Neuronal stem cell (in vitro differentiated cells): ENCODE data around the gene B3GNT9.

ENCODE experiments used
- DNase-seq: peaks from one replicate; pipeline ENCODE4 v3.0.0-alpha.2; 2013; ENCODE audit warnings: low spot score
- H2AFZ ChIP-seq: one replicate; pipeline ENCODE4 v1.6.1; 2013; ENCODE audit warnings: mild to moderate bottlenecking, low read length, inconsistent platforms
- H2AK5ac ChIP-seq: 2 replicates; pipeline ENCODE4 v1.6.1; 2013; ENCODE audit warnings: low read depth, mild to moderate bottlenecking, inconsistent platforms, low read length, moderate library complexity, mixed read lengths
- H2BK120ac ChIP-seq: 2 replicates; pipeline ENCODE4 v1.6.1; 2013; ENCODE audit warnings: low read depth, mild to moderate bottlenecking, inconsistent platforms, low read length, moderate library complexity, mixed read lengths
- H2BK12ac ChIP-seq: one replicate; pipeline ENCODE4 v1.6.1; 2013; ENCODE audit warnings: low read length, inconsistent platforms
- H2BK15ac ChIP-seq: 2 replicates; pipeline ENCODE4 v1.6.1; 2013; ENCODE audit warnings: mild to moderate bottlenecking, low read length, inconsistent platforms, mixed read lengths
- H2BK5ac ChIP-seq: one replicate; pipeline ENCODE4 v1.6.1; 2013; ENCODE audit warnings: inconsistent platforms, mild to moderate bottlenecking, low read length, moderate library complexity
- H3K14ac ChIP-seq: one replicate; pipeline ENCODE4 v1.6.1; 2013; ENCODE audit warnings: low read length, inconsistent platforms
- H3K18ac ChIP-seq: 2 replicates; pipeline ENCODE4 v1.6.1; 2013; ENCODE audit warnings: low read length, inconsistent platforms
- H3K23ac ChIP-seq: 2 replicates; pipeline ENCODE4 v1.6.1; 2013; ENCODE audit warnings: low read depth, mild to moderate bottlenecking, mixed read lengths, low read length, inconsistent platforms; ENCODE audit not compliant: poor library complexity
- H3K27ac ChIP-seq: replicated peaks from 3 replicates; pipeline ENCODE4 v1.5.1; 2013; ENCODE audit warnings: low read length, inconsistent platforms
- H3K27me3 ChIP-seq, 3 experiments: 2 replicates each; pipeline ENCODE4 v1.6.1; 2013; ENCODE audit warnings: low read length in 3 of 3, mild to moderate bottlenecking in 2 of 3, inconsistent platforms in 1 of 3, low read depth in 1 of 3, mixed read lengths in 1 of 3, moderate library complexity in 1 of 3; ENCODE audit not compliant: control insufficient read depth in 3 of 3, insufficient read depth in 3 of 3
- H3K36me3 ChIP-seq, 2 donors: replicated peaks in 1 of 2; 2 replicates each; pipeline ENCODE4 v1.6.1; 2013; ENCODE audit warnings: low read length in 2 of 2; ENCODE audit not compliant: control insufficient read depth in 2 of 2, insufficient read depth in 2 of 2
- H3K4ac ChIP-seq: 2 replicates; pipeline ENCODE4 v1.6.1; 2013; ENCODE audit warnings: inconsistent platforms, mild to moderate bottlenecking, low read length, moderate library complexity
- H3K4me1 ChIP-seq, 2 donors: 1 replicate in 1 of 2; 2 replicates in 1 of 2; pipeline ENCODE4 v1.6.1; 2013; ENCODE audit warnings: low read length in 2 of 2, low read depth in 1 of 2; ENCODE audit not compliant: control insufficient read depth in 2 of 2, insufficient read depth in 1 of 2
- H3K4me2 ChIP-seq: one replicate; pipeline ENCODE4 v1.6.1; 2013; ENCODE audit warnings: mild to moderate bottlenecking, low read length, inconsistent platforms; ENCODE audit not compliant: insufficient read depth, poor library complexity, severe bottlenecking
- H3K4me3 ChIP-seq, 2 donors: 2 replicates each; pipeline ENCODE4 v1.5.1; 2013; ENCODE audit warnings: low read length in 2 of 2, mild to moderate bottlenecking in 2 of 2, inconsistent platforms in 1 of 2, moderate library complexity in 1 of 2
- H3K79me1 ChIP-seq: one replicate; pipeline ENCODE4 v1.6.1; 2013; ENCODE audit warnings: low read depth, mild to moderate bottlenecking, inconsistent platforms, low read length, moderate library complexity
- H3K9ac ChIP-seq: one replicate; pipeline ENCODE4 v1.6.1; 2013; ENCODE audit warnings: mild to moderate bottlenecking, low read depth, low read length, inconsistent platforms; ENCODE audit not compliant: poor library complexity
- H3K9me3 ChIP-seq, 2 donors: replicated peaks in 1 of 2; 2 replicates each; pipeline versions ENCODE3 to v1.6.1; 2013; ENCODE audit warnings: low read length in 2 of 2, mild to moderate bottlenecking in 2 of 2, inconsistent platforms in 1 of 2, low read depth in 1 of 2, mixed read lengths in 1 of 2, moderate library complexity in 1 of 2; ENCODE audit not compliant: control insufficient read depth in 2 of 2, insufficient read depth in 1 of 2
- H4K8ac ChIP-seq: one replicate; pipeline ENCODE4 v1.6.1; 2013; ENCODE audit warnings: low read depth, mild to moderate bottlenecking, inconsistent platforms, low read length, moderate library complexity
- H4K91ac ChIP-seq: one replicate; pipeline ENCODE4 v1.6.1; 2013; ENCODE audit warnings: low read length, low read depth, mild to moderate bottlenecking, inconsistent platforms; ENCODE audit not compliant: poor library complexity
- WGBS, 2 donors: extraction: QIAGEN DNeasy Blood & Tissue Kit; methylation state at CpG; one replicate each; pipeline ENCODE4 v1.1.7; 2013; ENCODE audit warnings: missing lambda C conversion rate in 2 of 2, mixed read lengths in 1 of 2; ENCODE audit not compliant: insufficient read length in 2 of 2, insufficient replicate concordance in 1 of 2; ENCODE audit errors: extremely low coverage in 2 of 2; 5-methylcytosine and 5-hydroxymethylcytosine counted together

The B3GNT9 gene

DNA sequence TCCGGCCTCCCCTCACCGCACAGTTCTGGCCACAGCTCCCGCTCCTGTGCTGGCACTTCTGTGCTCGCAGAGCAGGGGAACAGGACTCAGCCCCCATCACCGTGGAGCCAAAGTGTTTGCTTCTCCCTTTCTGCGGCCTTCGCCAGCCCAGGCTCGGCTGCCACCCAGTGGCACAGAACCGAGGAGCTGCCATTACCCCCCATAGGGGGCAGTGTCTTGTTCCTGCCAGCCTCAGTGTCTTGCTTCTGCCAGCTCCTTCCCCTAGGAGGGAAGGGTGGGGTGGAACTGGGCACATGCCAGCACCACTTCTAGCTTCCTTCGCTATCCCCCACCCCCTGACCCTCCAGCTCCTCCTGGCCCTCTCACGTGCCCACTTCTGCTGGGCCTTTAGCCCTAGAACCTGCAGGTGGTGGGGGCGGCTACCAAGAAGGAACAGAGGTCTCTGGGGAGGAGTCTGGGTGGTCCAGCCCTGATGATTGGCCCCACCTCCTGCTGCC is 47.5 kb upstream of the B3GNT9 start:
- Histone ChIP-seq H3K14ac (no peak overlapping the region), H3K4me3 (no peak overlapping the region), H2AK5ac (no peak overlapping the region), H2AFZ (no peak overlapping the region), H3K27me3 (peaks cover 0 to 5% (median 0%) of the 10 kb centered on the region in 3 experiments), H2BK120ac (no peak overlapping the region), H3K18ac (no peak overlapping the region), H3K79me1 (no peaks in the 10 kb centered on the region), H2BK15ac (no peak overlapping the region), H3K27ac (no peak overlapping the region), H3K9me3 (no peaks in the 10 kb centered on the region), H4K91ac (no peak overlapping the region), H3K4me2 (no peak overlapping the region), H3K36me3 (peaks cover 60 to 89% of the 10 kb centered on the region in 2 donors), H3K9ac (peak overlapping the region; percentile 24), H3K23ac (no peak overlapping the region), H3K4ac (no peak overlapping the region), H2BK12ac (no peak overlapping the region), H2BK5ac (no peak overlapping the region), H4K8ac (no peak overlapping the region), H3K4me1 (peaks cover 1 to 10% of the 10 kb centered on the region in 2 donors)
- no peak for DNase-seq
- no CpG with 5 or more reads among the region's 12 CpGs for WGBS, 2 donors

DNA sequence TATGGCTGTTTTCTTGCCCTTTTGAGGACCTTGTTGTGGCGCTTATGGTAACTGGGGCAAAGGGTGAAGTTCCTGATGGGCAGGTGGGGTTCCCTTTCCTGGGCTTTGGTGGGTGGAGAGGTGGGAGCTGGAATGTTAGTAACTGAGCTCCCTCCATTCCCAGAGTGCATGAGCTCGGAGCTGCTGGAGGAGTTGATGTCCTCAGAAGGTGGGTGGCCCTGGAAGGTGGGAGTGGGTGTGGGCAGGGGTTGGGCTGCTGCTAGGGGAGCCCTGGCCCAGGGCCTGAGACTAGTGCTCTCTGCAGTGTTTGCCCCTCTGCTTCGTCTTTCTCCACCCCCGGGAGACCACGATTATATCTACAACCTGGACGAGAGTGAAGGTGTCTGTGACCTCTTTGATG is 46.9 kb upstream of the B3GNT9 start:
- Histone ChIP-seq H3K27ac (no peak overlapping the region), H2BK15ac (no peak overlapping the region), H2BK120ac (no peak overlapping the region), H2BK5ac (no peak overlapping the region), H2AK5ac (no peak overlapping the region), H3K36me3 (peaks cover 60 to 86% of the 10 kb centered on the region in 2 donors), H3K18ac (no peak overlapping the region), H3K4me2 (no peak overlapping the region), H4K8ac (no peak overlapping the region), H3K27me3 (peaks cover 0 to 5% (median 0%) of the 10 kb centered on the region in 3 experiments), H4K91ac (no peak overlapping the region), H3K4ac (no peak overlapping the region), H3K4me3 (no peak overlapping the region), H3K79me1 (peaks cover 4% of the 10 kb centered on the region), H3K14ac (no peak overlapping the region), H2AFZ (no peak overlapping the region), H3K4me1 (peaks cover 6 to 15% of the 10 kb centered on the region in 2 donors), H3K9ac (no peak overlapping the region), H3K9me3 (no peaks in the 10 kb centered on the region), H3K23ac (no peak overlapping the region), H2BK12ac (no peak overlapping the region)
- DNase-seq = no peak
- WGBS, 2 donors = no CpG with 5 or more reads among the region's 6 CpGs

DNA sequence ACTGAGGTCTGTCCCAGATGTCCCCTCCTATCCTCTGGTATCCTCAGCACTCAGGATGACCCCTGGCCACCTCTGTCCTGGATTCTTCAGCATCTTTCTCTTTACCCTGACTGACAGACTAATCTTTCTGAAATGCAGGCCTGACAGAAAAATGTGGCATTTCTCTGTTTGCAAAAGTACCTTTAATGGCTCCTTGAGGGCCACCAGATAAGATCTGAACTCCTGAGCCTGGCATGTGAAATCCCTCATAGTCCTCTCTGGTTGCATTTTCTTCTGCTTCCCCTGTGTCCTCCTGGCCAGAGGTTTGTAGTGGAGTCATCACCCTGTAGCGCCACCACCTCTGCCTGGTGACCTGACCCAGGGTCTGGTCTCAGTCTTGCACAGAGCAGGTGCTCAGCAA is 46.1 kb upstream of the B3GNT9 start:
- peaks cover 8% of the 10 kb centered on the region for H3K79me1 ChIP-seq
- H4K91ac ChIP-seq = no peak overlapping the region
- WGBS, 2 donors = no CpG with 5 or more reads among the region's 1 CpG
- no peak overlapping the region for H3K18ac ChIP-seq
- H2BK5ac ChIP-seq = no peak overlapping the region
- no peak overlapping the region for H2BK15ac ChIP-seq
- no peak overlapping the region for H2BK120ac ChIP-seq
- H2AK5ac ChIP-seq = no peak overlapping the region
- no peak overlapping the region for H3K4me3 ChIP-seq
- H3K27me3 ChIP-seq = peaks cover 0 to 5% (median 0%) of the 10 kb centered on the region in 3 experiments
- no peak overlapping the region for H2BK12ac ChIP-seq
- H3K36me3 ChIP-seq = peaks cover 56 to 78% of the 10 kb centered on the region in 2 donors
- no peaks in the 10 kb centered on the region for H3K9me3 ChIP-seq
- H3K9ac ChIP-seq = no peak overlapping the region
- peaks cover 11 to 18% of the 10 kb centered on the region in 2 donors for H3K4me1 ChIP-seq
- no peak overlapping the region for H4K8ac ChIP-seq
- H3K14ac ChIP-seq = no peak overlapping the region
- H3K27ac ChIP-seq = no peak overlapping the region
- DNase-seq = no peak
- no peak overlapping the region for H3K4me2 ChIP-seq
- no peak overlapping the region for H3K23ac ChIP-seq
- no peak overlapping the region for H2AFZ ChIP-seq
- no peak overlapping the region for H3K4ac ChIP-seq

DNA sequence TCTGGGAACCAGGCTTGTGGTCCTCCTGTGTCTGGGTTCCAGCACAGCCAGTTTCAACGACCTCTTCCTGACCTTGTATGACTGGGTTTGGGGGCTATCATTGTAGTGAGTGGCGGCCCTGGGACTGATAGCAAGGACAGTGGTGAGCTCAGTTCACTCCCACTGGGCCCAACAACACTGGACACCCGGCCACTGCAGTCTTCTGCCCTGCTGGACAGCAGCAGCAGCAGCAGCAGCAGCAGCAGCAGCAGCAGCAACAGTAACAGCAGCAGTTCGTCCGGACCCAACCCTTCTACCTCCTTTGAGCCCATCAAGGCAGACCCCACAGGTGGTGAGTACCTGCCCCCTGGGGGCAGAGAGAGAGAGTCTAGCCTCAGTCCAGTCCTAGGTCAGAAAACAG is 44.9 kb upstream of the B3GNT9 start:
- H3K18ac ChIP-seq = no peak overlapping the region
- H2BK15ac ChIP-seq = no peak overlapping the region
- H2BK120ac ChIP-seq = no peak overlapping the region
- H3K4ac ChIP-seq = no peak overlapping the region
- H3K4me1 ChIP-seq = peaks cover 12 to 19% of the 10 kb centered on the region in 2 donors
- no peak overlapping the region for H3K9ac ChIP-seq
- no peak overlapping the region for H3K27ac ChIP-seq
- no peak overlapping the region for H3K14ac ChIP-seq
- DNase-seq = no peak
- no CpG with 5 or more reads among the region's 5 CpGs for WGBS, 2 donors
- no peak overlapping the region for H2BK5ac ChIP-seq
- H2BK12ac ChIP-seq = no peak overlapping the region
- peaks cover 49 to 68% of the 10 kb centered on the region in 2 donors for H3K36me3 ChIP-seq
- no peak overlapping the region for H2AK5ac ChIP-seq
- no peak overlapping the region for H3K4me3 ChIP-seq
- H3K9me3 ChIP-seq = no peaks in the 10 kb centered on the region
- H4K8ac ChIP-seq = no peak overlapping the region
- H3K4me2 ChIP-seq = no peak overlapping the region
- no peak overlapping the region for H2AFZ ChIP-seq
- peaks cover 0 to 5% (median 0%) of the 10 kb centered on the region in 3 experiments for H3K27me3 ChIP-seq
- no peak overlapping the region for H4K91ac ChIP-seq
- H3K23ac ChIP-seq = no peak overlapping the region
- peaks cover 8% of the 10 kb centered on the region for H3K79me1 ChIP-seq
